HG03097 (cell line): Measurements from ENCODE around the gene NXPE3.
A peak's percentile ranks its signal among the peaks of the same experiment; 100 is the strongest.
"Not testable (repeated sequence)": the region's sequence is repeated elsewhere in the genome, so short reads cannot be mapped to it uniquely, and the experiment has no call there.

Experiments
- ATAC-seq: cut with Tn5 transposase; IDR thresholded peaks from one replicate; pipeline ENCODE4 v1.9.1; 2021; ENCODE audit not compliant: unreplicated experiment, low FRiP score

Gene NXPE3

DNA sequence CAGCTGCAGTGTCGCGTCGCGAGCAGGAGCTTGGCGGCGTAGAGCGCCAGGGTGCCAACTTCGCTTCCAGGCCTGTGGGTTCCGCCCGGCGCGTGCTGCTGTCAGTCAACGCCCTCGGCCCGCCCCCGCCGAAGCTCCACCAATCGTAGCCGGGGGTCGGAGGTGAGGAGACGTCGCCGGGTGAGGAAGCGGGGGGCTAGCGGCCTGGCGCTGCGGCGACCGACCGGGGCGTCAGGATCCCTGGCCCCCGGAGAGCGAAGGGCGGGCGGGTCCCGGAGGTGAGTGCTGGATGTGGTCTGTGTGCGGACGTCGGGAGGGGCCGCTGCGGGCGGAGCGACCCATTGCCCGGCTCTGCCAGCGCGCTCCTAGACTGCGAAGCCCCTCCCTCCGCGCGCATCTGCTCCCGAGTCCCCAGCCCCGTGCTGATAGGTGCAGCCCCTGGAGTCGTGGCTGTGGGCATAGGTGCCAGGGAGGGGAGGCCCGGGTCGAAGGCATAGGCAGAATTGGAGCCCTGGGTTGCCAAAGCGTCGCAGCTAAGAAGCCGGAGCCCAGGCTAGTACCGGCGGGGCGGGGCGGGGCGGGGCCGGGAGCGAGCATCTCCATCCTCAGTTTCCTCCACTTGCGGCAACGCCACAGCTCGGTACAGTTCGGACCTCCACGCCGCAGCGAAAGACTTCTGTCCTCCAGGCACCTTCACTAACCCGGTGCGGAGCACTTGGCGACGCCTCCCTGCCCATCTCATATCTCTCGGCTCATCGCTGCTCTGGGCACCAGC lies at the start of gene NXPE3:
Gene NXPE3 (plus strand): TSS at position 165 of the 775 bp plus-strand sequence. CDS start 6,386 bp downstream, outside the sequence.
- peak; percentile 93 for ATAC-seq

DNA sequence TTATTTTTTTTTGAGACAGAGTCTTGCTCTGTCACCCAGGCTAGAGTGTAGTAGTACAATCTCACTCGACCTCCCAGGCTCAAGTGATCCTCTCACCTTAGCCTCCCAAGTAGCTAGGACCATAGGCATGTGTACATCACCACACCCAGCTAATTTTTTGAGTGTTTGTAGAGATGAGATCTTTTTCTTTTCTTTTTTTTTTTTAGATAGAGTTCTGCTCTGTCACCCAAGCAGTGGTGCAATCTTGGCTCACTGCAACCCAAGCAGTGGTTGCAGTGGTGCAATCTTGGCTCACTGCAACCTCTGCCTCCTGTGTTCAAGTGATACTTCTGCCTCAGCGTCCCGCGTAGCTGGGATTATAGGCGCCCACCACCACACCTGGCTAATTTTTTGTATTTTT lies 49.4 kb upstream of the NXPE3 start:
- no peak for ATAC-seq

DNA sequence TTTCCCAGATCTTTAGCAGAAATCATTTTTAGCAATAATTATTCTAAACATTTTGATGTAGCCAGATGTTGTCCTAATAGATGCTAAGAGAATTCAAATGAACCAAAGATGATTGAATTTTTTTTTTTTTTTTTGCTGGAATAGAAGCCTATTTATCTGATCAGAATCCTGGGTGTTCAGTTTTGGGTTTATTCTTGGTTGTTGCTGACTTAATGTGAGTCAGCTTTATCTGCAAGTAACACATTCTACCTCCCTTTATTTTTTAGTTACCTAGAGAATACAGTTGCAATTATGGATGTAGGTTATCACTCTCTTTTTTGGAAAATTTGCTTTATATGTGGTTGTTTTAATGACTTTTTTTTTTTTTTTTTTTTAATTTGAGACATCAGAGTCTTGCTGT lies 48.2 kb upstream of the NXPE3 start:
- ATAC-seq = no peak

DNA sequence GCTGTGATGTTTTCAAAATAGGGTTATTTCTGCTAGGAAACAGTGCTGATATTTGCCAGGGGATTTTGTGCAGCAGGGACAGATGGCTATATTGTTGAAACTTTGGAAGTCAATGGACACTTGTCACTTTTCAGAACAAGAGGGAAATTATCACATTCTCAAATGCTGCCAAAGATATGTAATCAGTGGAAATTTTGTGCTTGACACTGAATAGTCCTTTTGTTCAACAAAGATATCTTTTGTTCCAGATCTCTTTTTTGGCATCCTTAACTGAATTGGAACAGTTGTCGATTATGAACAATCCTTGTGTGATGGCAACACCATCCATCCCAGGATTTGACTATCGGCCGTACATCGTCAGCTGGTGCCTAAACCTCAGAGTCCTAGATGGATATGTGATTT lies 46.8 kb upstream of the NXPE3 start:
- no peak for ATAC-seq

DNA sequence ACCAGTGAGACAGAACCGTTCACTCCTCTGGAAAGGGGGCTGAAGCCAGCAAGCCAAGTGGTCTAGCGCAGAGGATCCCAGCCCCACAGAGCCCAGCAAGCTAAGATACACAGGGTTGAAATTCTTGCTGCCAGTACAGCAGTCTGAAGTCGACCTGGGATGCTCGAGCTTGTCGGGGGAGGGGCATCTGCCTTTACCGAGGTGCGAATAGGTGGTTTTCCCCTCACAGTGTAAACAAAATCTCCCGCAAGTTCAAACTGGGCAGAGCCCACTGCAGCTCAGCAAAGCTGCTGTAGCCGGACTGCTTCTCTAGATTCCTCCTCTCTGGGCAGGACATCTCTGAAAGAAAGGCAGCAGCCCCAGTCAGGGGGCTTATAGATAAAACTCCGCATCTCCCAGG lies 43.2 kb upstream of the NXPE3 start:
- no peak for ATAC-seq

DNA sequence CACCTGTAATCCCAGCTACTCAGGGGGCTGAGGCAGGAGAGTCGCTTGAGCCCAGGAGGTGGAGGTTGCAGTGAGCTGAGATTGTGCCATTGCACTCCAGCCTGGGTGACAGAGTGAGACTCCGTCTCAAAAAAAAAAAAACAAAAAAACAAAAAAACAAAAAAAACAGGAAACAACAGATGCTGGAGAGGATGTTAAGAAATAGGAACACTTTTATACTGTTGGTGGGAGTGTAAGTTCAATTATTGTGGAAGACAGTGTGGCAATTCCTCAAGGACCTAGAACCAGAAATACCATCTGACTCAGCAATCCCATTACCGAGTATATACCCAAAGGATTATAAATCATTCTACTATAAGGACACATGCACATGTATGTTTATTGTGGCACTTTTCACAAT lies 37.1 kb upstream of the NXPE3 start:
- ATAC-seq = not testable (repeated sequence)

DNA sequence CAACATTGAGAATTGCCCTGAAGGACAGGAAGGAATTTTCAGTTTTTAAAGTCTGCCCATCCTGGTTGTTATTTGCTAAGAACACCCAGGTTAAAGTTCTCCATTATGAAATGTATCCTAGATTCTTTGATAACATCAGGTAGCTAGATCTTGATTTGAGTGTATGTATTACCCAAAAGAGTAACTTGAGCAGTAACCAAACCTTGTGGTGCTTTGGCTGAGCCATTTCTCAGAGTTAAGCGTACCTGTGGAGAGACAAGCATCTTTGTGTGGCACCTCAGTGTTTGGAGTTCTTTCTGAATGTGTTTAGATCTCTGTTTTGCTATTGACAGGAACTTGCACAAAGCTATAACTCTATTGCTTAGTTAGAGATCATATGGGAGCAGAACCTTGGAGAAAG lies 34.2 kb upstream of the NXPE3 start:
- no peak for ATAC-seq

DNA sequence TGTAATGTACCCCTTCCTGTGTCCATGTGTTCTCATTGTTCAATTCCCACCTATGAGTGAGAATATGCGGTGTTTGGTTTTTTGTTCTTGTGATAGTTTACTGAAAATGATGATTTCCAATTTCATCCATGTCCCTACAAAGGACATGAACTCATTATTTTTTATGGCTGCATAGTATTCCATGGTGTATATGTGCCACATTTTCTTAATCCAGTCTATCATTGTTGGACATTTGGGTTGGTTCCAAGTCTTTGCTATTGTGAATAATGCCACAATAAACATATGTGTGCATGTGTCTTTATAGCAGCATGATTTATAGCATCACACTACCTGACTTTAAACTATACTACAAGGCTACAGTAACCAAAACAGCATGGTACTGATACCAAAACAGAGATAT lies 33.1 kb upstream of the NXPE3 start:
- not testable (repeated sequence) for ATAC-seq

DNA sequence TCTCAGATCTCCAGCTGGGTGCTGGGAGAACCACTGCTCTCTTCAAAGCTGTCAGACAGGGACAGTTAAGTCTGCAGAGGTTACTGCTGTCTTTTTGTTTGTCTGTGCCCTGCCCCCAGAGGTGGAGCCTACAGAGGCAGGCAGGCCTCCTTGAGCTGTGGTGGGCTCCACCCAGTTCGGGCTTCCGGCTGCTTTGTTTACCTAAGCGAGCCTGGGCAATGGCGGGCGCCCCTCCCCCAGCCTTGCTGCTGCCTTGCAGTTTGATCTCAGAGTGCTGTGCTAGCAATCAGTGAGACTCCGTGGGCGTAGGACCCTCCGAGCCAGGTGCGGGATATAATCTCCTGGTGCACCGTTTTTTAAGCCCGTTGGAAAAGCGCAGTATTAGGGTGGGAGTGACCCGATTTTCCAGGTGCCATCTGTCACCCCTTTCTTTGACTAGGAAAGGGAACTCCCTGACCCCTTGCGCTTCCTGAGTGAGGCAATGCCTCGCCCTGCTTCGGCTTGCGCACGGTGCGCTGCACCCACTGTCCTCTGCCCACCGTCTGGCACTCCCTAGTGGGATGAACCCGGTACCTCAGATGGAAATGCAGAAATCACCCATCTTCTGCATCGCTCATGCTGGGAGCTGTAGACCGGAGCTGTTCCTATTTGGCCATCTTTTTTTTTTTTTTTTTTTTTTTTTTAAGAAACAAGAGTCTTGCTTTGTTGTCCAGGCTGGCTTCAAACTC lies 25.5 kb upstream of the NXPE3 start:
- ATAC-seq = not testable (repeated sequence)

DNA sequence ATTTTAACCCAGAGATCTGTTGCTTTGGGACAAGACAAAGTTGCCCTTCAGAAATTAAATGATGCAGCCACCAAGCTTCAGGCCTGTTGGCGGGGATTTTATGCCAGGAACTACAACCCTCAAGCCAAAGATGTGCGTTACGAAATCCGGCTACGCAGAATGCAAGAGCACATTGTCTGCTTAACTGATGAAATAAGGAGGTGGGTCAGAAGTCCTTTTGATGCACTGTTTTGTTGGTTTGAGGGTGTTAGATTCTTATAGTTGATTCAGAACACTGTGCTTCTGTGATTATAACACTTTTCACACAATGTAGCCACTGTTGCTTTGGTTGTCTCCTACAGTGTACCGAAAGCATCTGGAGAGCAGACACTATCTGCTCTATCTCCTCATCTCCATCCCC lies 20.8 kb upstream of the NXPE3 start:
- ATAC-seq = no peak

DNA sequence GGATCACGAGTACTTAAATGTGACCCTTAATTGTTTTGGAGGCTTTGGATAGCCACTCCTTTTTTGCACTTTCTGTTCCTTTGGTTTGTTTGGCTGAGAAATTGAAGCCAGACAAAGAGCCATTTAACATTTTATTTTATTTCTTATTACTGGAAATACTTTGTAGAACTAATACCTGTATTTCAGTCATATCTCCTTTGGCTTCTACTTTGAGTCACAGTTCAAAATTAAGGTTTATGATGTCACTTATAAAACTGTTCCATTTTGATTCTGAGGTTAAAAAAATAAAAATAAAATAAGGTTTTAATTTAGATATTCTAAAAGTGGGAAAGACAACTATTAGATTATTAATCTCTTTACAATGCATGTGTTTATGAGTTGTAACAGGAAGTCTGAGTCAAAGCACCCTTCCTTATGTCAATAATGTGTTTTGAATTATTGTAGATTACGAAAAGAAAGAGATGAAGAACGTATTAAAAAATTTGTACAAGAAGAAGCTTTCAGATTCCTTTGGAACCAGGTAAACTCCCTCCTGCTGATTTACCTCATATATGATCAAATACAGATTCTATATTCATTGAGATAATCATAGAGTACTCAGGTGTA lies 16.9 kb upstream of the NXPE3 start:
- ATAC-seq = no peak

DNA sequence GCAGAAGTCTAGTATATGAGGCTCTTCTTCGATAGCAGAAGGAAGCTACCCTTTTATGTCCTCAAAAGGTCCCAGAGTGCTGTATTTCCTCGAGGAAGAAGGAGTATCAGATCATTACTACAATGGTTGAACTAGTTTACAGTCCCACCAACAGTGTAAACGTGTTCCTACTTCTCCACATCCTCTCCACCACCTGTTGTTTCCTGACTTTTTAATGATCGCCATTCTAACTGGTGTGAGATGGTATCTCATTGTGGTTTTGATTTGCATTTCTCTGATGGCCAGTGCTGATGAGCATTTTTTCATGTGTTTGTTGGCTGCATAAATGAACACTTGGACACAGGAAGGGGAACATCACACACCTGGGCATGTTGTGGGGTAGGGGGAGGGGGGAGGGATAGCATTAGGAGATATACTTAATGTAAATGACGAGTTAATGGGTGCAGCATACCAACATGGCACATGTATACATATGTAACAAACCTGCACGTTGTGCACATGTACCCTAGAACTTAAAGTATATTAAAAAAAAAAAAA lies 1.2 kb upstream of the NXPE3 start:
- ATAC-seq = not testable (repeated sequence)

DNA sequence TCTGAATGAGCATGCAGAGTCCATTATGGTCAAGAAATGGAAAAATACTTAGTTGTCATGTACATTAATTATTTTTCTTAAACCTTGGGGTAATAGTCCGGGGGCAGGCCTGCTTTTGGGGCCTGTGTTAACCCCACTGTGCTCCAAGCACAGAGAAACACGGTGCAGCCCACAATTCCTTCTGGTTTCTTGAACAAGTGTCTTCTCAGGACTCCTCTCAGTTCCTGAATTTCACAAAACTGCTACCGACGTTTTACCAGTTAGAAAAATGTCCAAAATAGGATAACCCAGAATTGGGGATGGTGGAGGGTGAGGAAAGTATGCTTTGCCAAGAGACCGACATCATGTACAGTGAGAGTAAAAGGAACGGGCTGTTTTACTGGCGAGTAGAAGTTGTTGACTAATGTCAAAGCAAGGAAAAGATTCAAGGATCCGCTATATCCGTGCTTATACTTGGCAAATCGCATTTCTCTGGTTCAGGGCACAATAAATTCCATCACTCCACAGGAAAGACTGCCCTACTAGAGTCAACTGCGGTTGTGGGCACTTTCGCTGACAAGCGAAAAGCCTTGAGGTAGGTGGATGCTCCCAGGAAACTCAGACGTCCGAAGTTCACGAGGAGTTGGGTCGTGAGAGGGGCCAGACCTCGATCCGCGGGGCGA lies 495 bp upstream of the NXPE3 start:
- no peak for ATAC-seq

DNA sequence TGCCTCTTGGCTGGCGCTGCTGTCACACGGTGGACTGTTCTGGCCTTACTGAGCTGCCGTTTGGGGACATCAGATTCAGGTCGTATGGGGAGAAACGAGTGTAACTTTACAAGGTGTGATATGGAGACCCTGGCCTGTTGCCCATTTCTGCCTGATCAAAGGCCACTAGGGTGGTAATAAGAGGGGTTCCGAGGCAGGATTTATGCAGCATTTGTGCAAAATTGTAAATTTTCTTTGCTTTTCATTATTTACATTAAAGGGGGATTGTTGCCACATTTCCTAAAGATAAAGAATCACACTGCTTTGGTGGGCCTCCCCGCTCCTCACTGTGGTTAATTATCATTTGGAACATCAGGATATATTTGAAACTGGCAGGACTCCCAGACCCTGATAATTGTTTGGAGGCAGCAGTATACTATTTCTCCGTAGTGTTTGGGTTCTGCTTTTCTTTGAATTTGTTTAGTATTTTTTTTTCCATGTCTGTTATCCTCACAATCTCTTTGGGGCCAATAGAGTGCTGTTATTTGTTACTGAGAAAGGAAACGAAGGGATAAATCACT lies 891 bp downstream of the NXPE3 start:
- no peak for ATAC-seq

DNA sequence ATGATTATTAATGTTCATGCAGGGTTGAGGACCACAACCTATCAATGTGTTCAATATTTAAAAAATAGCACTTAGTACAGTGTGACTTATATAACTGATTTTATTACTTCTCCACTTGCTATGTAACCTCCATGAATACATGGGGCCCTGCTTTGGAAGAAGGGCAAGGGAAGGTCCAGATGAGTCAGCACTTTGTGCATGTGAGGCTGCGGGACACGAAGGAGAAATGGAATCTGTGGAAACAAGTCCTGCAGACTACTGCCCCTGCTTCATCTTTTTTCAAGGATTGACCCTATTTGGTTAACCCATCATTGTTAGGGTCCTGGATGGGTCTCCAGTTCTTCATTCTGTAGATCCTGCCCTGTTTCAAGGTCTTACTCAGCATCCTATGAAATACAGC lies 1.6 kb downstream of the NXPE3 start:
- no peak for ATAC-seq

DNA sequence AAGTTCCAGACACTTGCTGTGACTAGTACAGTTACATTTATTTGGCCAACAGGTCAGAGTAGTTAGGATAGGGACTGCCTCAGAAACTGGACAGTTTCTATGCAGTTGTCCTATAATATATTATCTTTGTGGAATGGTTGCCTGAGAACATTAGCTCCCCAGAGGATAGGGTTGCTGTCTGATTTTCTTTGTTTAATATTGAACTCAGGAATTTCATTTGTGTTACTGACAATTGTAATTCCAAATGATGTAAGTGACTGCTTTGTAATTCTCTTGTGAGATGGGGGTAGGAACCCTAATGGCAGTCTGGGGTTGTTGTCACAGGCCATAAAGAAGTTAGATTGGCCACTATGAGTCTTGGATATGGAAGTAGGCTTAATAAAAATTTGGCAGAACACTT lies 2.2 kb downstream of the NXPE3 start:
- no peak for ATAC-seq

DNA sequence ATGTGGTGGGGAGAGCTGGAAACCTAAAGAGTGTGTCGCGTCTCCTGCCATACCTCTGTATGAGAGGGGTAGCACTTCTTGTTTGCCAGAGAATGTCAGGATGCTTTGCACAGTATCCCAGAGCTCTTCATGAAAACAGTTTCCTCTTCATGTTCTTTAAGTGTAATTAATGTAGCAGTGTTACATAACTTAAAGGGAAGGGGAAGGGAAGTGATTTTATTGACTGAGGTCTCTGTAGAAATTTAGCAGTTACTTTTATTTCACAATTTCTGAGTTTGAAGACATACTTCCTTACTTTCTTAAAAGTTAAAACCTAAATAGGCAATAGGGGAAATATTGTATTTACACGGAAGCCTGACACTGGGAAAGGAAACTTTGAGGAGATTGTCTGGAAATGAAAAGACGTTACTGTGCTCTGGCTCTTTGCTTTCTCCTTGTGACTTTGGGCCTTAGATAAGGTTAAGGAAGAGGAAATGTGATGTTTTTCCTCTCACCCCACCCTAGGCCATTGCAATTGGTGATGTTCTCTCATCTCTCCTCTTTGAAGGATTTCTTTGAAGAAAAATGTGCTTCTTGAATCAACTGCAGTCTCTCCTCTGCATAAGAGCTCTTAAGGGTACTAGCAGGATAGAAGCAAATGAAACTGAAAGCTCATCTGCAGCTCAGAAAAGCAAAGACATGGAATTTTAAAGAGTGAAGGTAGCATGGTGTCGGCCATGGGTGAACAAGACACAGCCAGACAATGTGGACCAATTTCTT lies 6.0 kb downstream of the NXPE3 start:
- ATAC-seq = no peak

DNA sequence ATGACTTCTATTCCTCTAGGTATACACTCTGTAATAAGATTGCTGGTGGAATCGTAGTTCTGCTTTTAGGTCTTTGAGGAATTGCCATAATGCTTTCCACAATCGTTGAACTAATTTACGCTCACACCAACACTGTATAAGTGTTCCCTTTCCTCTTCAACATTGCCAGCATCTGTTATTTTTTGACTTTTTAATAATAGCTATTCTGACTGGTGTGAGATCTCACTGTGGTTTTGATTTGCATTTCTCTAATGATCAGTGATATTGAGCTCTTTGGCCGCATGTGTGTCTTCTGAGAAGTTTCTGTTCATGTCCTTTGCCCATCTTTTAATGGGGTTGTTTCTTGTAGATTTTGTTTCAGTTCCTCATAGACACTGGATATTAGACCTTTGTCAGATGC lies 12.8 kb downstream of the NXPE3 start:
- peak; percentile 95 for ATAC-seq

DNA sequence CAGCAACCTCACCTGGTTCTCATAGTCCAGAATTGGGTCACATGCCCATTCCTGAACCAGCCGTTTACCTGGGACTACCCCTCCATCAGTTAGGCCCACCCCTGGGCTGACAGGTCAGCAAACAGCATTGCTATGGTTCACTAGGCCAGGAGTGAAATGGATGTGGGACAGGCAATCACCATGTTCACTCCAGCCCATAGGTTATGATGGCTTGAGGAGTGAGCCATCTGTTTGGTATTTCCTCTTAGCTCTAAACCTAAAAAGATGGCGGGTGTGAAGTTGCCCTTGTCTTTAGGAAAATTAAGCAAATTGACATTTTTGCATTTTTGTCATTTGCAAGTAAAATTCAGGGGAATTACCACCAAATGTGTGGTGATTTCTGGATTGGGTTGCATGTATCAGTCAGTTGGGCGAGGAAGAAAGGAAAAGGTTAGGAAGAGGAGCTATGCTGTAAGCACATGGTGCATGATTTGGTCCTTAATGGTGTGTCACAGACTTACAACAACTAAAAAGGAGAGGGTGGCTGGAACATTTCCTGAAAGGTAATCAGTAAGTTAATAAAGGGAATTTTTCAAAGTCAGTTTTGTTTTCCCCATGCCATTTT lies 17.2 kb downstream of the NXPE3 start:
- no peak for ATAC-seq
